ENCODE results near the gene CAMK1D.

The CAMK1D gene

DNA sequence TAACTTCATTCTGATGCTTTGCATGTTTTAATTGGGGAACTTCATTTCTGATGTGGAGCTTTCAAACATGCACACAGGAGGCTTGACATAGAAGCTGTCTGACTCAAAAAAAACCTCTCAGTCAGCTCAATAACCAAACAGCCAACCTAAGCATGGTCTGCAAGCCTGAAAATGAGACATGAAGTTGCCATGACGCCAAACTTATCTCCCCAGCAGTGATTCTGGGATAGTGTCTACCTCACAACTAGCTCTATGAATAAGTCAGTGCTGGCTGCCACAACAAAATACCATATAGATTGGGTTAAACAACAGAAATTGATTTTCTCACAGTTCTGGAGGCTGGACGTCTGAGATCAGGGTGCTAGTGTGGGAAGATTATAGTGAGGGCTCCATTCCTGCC lies 408.0 kb downstream of the CAMK1D start:
- H3K27ac ChIP-seq: no peak overlapping the region
- DNase-seq (ENCODE audit: low read depth, low spot score): no peak

GRCh38 chr10:12758271-12758670 lies 408.9 kb downstream of the CAMK1D start:
- H3K27ac ChIP-seq: no peak overlapping the region
- no peak for DNase-seq (ENCODE audit: low read depth, low spot score)

GRCh38 chr10:12766223-12766622 lies 416.9 kb downstream of the CAMK1D start:
- no peak for DNase-seq (ENCODE audit: low read depth, low spot score)
- no peak overlapping the region for H3K27ac ChIP-seq

DNA sequence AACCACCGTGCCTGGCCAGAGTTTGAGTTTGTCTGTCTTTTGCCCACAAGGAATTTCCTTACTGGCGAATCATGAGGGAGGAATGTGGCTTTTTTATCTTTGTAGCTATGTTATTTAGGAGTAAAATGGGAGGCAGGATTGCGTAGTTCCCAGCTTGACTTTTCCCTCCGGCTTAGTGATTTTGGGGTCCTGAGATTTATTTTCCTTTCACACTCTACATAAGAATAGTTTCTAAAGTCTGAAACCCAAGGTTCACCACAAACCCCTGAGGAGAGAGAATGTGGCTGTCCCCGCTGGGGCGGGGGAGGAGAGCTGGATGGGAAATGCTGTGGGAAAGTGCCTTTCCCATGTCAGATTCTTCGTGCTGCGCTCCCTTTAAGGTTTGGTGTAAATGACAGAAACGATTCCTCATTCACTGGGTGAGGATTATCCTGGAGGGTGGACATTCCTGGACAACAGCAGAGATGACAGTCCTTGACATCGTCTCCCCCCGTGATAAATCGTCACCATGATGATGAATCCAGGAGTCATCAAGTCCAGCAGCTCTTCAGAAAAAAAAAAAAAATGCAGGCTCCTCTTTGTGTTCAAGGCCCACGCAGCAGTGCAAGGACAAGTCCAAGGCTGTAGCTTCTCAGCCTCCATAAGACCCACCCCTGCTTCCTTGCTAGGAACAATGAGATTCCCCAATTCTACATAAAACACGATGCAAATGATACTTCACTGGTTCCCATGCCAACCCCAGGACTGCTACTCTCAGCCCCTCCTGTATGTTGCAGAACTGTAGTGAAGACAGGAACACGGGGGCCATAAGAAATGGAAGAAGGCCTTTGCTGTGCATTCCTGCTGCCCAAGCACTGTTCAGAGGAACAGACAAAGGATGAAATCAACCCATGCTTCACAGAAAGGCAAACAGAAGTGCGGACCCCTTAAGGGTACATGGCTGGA lies 419.1 kb downstream of the CAMK1D start:
- DNase-seq (ENCODE audit: low read depth, low spot score): peak; percentile 5
- no peak overlapping the region for H3K27ac ChIP-seq

- H3K27ac ChIP-seq: no peak overlapping the region
- no peak for DNase-seq (ENCODE audit: low read depth, low spot score)
Observed at GRCh38 chr10:12769323-12770044, 420.1 kb downstream of the CAMK1D start.

GRCh38 chr10:12771981-12772760 lies 422.8 kb downstream of the CAMK1D start:
- DNase-seq (ENCODE audit: low read depth, low spot score): no peak

DNA sequence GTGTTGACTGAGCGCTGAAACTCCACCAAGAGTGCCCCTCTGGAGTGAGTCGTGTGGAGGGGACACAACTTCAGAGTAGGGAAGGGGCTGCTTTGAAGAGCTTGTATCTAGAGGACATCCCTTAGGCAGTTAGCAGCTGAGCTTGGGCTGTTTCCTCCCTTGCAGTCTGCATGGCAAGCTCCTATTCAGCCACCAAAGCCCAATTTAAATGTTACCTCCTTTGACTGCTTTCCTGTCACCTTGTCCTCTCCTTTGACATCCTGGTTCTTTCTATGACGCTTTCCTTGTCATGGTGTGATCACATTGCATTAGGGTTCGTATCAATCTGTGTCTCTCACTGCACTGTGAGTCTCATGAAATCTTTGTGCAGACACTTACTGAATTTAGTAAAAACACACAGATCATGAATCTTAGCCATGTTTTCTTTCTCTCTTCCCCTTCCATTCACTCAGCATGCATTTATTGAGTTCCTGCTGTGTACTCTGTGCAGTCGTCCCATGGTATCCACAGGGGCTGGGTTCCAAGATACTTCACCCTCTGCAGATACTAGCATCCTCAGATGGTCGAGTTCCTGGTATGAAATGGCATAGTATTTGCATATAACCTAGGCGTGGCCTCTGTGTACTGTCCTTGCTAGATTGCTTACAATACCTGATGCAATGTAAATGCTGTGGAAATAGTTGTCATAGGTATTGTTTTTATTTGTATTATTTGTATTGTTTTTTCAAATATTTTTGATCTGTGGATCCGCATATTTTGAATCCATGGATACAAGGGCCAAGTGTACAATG lies 423.6 kb downstream of the CAMK1D start:
- no peak overlapping the region for H3K27ac ChIP-seq

More at GRCh38 chr10:12771981-12772760, 422.8 kb downstream of the CAMK1D start:
- H3K27ac ChIP-seq: no peak overlapping the region

DNA sequence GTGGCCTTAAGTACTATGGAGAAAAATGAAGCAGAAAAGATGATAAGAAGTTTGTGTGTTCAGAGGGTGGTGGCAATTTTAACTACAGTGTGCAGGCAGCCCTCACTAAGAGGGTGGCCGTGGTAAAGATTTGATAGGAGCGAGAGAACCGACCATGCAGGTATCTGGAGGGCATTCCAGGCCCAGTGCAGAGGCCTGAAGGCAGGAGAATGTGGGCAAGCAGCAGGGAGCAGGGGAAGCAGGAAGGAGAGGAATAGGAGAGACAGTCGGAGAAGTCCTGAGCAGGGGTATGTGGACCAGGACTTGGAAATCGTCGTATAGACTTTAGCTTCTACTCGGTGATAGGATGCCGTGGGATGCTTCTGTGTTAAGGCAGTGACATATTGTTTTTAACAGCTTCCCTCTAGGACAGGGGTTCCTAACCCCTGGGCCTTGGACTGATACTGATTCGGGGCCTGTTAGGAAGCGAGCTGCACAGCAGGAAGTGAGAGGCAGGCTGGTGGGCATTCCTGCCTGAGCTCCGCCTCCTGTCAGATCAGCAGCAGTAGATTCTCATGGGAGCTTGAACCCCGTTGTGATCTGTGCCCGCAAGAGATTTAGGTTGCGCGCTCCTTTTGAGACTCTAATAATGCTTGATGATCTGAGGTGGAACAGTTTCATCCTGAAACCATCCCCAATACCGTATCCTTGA lies 425.0 kb downstream of the CAMK1D start:
- DNase-seq (ENCODE audit: low read depth, low spot score): no peak
- H3K27ac ChIP-seq: no peak overlapping the region

More for the DNA sequence above, 423.6 kb downstream of the CAMK1D start:
- DNase-seq (ENCODE audit: low read depth, low spot score): no peak

GRCh38 chr10:12777840-12778585 lies 428.7 kb downstream of the CAMK1D start:
- H3K27ac ChIP-seq: no peak overlapping the region
- DNase-seq (ENCODE audit: low read depth, low spot score): no peak

DNA sequence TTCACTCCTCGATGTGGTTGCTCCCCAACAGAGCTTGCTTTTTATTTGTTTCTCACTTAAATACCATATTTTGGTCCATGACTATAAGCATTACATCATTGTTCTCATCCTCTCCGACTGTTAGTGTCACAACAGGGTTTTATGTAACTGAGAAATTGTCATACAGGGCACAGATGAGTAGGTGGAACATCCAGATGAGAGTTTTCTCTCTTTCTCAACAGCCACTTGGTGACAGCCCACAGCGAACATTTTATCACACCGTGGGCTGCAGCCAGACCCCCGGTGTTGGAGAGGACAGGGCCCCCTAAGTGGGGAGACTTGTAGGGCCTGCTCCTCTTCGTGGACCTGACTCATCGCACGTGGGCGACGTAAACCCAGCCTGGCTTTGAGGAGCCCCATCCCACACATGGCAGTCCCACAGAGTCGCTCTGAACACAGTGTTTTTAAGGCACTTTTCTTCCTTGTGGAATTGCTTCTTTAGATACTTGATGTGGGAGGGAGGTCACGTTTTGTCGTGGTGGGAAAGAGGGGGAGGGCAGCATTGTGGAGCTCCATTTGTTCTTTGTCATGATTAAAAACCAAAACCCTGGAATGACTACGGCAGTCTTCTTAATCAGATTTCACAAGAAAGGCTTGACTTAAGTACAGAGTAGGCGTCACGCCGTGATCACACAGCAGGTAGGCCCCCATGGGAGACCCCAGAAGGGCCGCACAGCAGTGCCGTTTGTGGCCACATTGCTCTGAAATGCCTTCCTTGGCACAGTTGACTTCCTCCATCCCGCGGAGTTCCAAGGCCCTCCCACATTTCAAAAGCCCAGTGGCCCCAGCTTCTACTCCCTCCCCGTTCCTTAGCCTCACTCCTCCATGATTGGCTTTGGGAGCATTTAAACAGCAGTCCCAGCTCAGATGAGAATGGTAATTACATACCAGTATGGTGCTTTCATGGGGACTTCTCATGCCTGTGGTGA lies 431.6 kb downstream of the CAMK1D start:
- H3K27ac ChIP-seq: no peak overlapping the region
- DNase-seq (ENCODE audit: low read depth, low spot score): no peak

DNA sequence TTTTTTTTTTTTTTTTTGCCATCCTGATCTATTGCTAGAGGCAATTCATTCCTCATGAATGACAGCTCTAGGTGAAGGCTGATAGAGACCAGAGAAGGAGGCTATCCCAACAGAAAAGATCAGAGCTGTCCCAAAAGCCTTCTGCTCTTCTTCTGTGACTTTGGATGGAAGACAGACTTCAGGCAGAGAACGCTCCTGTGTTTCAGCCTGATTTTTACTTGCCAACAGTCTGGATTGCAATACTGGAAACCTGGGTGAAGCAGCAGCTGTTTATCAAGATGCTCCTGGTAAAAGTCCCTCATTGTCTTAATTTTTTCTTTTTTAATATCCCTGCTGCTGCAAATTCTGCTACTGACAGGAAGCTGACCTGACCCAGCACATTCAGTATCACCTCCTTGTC lies 432.6 kb downstream of the CAMK1D start:
- no peak overlapping the region for H3K27ac ChIP-seq
- no peak for DNase-seq (ENCODE audit: low read depth, low spot score)

DNA sequence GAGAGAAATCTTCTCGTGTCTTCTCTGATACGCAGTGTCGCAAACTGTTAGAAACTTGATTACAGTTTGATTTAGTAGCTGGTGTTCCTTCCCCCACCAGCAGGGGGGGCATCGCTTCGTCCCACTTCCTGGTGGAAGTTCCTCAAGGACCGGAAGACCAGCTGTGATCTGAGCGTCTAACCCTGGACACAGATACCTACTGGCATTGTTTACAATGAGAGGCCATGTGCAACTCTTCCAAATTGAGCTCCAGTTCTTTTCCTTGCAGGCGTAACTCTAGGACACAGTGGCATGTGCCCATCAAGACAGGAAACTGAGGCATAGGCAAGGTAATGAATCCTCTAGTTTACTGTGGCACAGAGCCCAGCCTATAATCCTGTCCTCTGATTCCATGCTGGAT lies 433.2 kb downstream of the CAMK1D start:
- DNase-seq (ENCODE audit: low read depth, low spot score): no peak
- H3K27ac ChIP-seq: no peak overlapping the region

DNA sequence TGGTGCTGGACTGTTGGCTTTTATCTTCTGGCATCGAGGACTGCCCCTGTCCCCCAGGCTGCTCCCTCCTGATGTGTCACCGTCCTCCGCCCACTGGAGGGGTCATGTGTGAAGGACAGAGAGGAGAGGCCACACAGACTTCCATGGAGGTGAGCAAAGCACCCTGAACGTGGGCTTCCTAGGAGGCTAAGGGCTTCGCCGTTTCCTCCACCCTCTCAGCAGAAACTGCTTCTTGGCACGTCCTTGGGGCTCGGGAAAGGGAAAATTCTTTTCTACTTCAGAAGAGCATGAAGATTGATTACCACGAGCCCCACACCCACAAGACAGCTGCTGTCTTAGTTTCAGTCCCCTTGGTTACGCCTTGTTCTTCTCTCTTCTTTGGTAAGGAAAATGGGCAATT lies 433.9 kb downstream of the CAMK1D start:
- no peak for DNase-seq (ENCODE audit: low read depth, low spot score)
- H3K27ac ChIP-seq: no peak overlapping the region

- DNase-seq (ENCODE audit: low read depth, low spot score): no peak
- H3K27ac ChIP-seq: no peak overlapping the region
Observed at GRCh38 chr10:12784646-12785045, 435.3 kb downstream of the CAMK1D start.

- no peak overlapping the region for H3K27ac ChIP-seq
- DNase-seq (ENCODE audit: low read depth, low spot score): no peak
Observed at GRCh38 chr10:12785415-12785831, 436.1 kb downstream of the CAMK1D start.

DNA sequence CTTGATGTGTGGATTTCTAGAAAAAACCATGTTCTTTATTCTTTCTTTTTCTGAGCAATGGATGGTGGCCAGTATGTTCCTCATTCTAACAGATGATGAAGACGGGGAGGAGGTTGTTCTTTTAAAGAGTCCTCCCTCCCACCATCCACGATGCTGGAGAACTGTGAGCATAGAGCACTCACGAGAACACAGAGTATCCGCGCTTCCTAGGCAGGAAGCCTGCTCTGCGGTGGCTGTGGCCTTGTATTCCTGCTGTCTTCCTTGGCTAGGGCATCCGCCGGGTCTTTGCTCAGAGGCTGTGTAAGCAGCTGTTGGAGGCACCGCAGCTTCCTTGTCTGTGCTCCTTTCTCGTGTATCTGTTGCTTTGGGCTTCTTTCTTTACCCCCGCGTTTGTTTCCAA lies 437.9 kb downstream of the CAMK1D start:
- H3K27ac ChIP-seq: no peak overlapping the region
- no peak for DNase-seq (ENCODE audit: low read depth, low spot score)

- DNase-seq (ENCODE audit: low read depth, low spot score): no peak
- no peak overlapping the region for H3K27ac ChIP-seq
Observed at GRCh38 chr10:12788277-12788676, 438.9 kb downstream of the CAMK1D start.
